Activated T-cell treated with anti-CD3 and anti-CD28 coated beads, Interleukin-2, amount 50 U/mL, for 48 hours (primary cell): Measurements from ENCODE around the gene COX5B.
"Not testable (repeated sequence)": the region's sequence is repeated elsewhere in the genome, so short reads cannot be mapped to it uniquely, and the experiment has no call there.

Experiments used
- DNase-seq, 2 experiments: peaks; one replicate each; pipeline ENCODE4 v3.0.0-alpha.2; 2020

The COX5B gene

DNA sequence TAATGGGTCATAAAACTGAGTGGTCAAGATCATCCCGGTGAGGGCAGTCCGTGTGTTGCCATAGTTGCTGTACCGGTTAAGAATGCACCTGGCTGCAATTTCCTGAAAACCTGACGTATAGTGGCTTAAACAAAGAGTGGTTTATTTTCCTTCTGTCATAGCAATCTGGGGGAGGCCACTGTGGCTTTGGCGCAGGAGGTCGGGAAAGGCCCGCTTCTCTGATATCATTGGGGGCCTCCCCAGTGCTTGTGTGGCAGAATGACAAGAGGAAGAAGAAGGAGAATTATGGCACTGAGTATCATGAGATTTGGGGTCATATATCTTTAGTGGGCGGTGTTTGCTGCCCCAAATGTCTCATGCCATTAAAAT lies 28.0 kb downstream of the COX5B start:
- DNase-seq: peak; percentile 60 to 61

DNA sequence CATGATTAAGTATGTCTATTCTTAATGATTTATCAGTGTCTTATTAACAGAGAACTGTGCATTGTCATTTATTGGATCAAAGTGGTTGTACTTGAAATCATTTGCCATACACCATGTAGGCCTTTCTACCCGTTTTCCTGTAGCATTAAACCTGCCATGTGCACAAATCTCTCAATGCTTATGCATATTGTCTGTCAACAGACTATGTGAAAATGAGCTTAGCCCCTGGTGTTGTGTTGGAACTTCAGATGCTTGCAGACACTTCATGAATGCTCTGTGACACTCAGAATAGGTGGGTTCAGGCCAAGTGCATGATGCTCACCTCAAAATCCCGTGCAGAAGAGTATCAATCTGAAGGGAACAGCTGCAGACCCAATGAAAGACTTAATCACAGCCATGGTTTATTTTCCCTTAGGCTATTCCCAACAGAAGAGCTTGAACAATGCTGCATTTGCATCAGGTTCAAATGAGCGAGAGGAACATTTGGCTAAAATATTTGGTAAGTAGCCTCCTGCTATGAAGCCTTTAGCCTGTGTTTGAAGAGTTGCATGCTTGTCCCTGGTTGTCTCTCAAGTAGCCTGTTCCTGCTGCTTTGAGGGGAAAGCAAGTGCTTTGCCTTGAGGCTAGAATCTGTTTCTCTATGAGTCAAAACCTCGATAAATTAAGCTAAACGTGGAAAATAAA lies 29.7 kb downstream of the COX5B start:
- no peak for DNase-seq

DNA sequence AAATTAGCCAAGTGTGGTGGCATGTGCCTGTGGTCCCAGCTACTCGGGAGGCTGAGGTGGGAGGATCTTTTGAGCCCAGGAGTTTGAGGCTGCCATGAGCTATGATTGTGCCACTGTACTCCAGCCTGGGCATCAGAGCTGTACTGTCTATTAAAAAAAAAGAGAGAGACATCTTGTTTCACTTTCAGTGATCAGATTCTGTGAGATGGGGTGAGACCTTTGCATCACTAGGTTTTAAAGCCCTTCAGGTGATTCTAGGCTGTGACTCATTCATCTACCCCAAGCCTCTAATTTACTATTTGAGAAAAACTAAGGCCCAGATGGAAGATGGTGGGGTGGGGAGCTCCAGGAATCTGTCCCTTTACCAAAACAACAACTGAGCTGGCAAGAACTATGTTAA lies 30.8 kb downstream of the COX5B start:
- no peak for DNase-seq

DNA sequence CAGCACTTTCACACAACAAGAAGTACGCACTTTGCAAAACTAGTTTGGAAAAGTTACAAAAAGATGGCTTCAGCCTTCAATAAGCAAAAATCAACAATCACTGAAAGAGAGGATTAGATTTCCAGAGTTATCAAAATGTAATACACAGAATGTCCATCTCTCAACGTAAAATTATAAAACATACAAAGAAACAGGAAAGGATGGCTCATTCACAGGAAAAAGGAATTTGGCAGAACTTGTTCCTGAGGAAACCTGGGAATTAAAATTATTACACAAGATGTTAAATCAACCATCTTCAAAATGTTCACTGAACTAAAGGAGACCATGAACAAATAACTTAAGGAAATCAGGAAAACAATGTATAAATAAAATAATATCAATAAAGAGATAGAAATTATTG lies 31.6 kb downstream of the COX5B start:
- DNase-seq: no peak

DNA sequence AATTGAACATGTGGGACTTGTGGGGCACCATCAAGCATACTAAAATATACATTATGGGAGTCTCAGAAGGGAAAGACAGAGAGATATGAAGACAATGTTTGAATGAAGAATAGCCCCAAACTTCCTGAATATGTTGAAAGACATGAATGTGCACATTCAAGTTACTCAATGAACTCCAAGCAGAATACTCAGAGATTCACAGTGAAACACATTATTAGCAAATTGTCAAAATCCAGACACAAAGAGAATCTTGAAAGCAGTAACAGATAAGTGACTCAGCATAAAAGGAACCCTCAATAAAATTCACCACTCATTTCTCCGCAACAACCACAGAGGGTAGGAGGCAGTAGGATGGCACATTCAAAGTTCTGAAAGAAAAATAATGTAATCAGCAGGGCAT lies 32.4 kb downstream of the COX5B start:
- DNase-seq: no peak

DNA sequence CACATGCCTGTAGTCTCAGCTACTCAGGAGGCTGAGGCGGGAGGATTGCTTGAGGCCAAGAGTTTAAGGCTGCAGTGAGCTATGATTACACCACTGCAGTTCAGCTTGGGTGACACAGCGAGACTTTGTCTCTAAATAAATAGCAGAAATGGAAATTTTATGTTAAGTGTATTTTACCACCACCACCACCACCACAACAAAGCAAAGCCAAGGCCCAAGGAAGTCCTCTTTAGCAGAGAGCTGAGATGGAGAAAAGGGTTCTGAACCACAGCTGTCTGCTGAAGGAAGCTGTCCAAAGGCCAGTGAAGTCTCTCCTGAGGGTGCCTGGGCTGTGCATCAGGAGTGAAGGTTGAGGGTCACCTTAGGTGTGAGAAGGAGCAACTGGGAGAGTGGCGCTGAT lies 41.4 kb downstream of the COX5B start:
- DNase-seq: not testable (repeated sequence)

DNA sequence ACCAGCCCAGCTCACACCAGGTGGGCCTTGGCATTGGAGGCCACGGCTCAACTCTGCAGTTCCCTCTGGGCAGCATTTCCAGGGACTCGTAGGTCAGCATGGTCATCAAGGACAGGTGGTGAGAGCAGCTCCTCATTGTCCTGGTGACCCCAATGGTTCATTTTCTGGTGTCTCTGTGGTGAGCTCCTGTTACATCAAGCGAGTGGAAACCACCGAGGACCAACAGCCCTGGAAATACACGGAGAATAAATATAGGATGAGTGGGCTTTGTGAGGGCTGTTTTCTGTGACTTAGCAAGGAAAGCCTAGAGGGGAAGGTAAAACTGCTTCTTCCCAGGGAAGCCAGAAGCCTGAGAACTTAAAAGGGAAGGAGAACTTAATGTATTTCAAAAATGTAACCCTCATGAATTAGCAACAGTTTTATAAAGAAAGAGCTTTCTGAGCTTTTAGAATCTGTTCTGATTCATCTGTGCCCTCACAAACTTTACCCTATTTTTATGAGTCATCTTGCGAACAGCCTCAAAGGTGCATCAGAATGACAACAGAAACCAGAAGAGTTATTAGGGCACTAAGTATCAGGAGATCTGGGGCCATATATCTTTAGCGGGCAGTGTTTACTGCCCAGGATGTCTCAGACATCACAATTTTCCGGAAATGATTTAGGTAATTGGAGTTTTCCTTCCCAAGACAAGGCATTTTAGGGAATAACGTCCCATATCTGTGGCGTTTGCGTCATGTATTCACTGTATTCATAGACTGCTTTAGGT lies 42.4 kb downstream of the COX5B start:
- no peak for DNase-seq

DNA sequence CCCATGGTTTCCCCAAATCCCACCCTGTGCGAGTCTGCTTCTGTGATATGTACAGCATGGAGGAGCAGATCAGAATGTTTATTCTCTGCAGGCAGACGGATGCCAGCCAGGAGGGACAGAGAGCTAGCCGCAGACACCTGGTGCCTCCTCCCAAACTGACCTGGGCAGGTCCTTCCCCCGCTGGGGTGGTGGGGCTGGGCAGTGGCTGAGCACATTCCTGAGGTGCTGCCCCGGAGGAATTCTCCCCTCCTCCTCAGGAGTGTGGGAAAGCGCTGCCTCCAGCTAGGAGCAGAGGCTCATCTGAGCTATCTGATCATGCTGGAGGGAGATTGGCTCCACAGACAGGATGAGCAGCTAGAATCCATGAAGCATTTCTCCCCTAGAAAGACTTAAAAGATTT lies 45.3 kb downstream of the COX5B start:
- DNase-seq: no peak

DNA sequence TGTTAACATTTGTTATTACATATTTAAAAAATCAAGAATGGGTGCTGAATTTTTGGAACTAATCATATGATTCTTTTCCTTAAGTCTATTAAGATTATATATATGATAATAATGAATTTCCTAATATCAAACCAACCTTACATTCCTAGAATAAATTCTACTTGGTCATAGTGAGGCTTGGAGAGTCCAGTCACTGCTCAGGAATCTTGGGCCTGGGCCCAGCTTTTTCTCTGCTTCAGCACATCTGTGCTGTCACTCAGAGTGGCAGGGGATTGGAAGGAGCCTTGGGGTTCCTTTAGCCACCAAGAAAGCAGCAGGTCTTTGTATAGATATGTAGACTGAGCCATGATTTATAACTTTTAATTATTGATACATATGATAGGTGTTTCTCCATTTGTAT lies 47.6 kb downstream of the COX5B start:
- DNase-seq: no peak

DNA sequence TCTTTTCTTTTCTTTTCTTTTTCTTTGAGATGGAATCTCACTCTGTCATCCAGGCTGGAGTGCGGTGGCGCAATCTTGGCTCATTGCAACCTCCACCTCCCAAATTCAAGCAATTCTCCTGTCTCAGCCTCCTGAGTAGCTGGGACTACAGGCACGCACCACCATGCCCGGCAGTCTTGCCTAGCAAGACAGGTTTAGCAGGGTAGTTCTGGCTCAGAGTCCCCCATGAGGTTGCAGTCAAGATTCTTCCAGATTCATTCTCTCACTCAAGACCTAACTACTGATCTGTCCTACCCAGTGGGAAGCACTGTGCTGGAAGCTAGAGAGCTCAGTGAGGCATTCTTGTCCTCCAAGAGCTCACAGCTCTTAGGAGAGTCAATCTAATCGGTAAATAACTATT lies 49.9 kb downstream of the COX5B start:
- DNase-seq: no peak

DNA sequence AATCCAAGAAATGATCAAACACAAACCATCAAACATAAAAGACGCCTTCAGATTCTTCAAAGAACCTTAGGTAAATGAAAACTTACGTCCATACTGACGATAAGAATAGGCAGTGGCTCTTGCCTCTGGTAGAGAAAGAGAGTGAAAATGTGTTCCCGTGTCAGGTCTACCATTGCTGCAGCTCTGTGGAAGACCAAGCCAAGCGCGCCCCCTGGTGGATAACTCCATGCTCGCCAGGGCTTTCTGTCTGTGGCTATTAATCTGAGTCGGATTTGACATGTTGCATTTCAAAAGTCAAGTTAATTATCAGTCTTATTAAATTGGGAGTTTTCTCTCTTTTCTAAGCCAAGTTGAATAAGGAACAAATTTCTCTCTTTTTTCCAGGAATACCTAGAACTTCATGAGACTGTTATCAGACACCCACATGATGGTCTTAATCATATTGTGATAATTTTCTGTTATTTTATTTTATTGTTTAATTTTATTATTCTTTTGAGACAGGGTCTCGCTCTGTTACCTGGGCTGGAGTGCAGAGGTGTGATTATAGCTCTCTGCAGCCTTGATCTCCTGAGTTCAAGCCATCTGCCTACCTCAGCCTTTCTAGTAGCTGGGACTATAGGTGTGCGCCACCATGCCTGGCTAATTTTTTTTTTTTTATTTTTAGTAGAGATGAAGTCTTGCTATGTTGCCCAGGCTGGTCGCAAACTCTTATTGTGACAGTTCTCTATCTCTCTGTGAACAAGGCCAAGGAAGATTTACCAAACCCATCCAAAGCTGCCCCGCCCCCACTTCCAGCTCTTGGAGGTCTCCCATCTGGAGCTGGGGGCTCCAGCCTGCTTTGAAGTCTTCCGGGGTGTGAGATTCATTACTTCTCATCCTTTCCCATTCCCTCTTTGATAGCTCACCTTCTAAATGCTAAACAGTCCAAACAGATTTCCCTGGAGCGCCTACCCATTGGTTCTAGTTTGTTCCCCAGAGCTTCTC lies 51.7 kb downstream of the COX5B start:
- DNase-seq: peak; percentile 95 to 96
